Fibroblast of skin of abdomen (primary cell): ENCODE results near the gene GPR161.
A peak's percentile ranks its signal among the peaks of the same experiment; 100 is the strongest.
"Not testable (repeated sequence)": the region's sequence is repeated elsewhere in the genome, so short reads cannot be mapped to it uniquely, and the experiment has no call there.

Source experiments
- DNase-seq: peaks from one replicate; pipeline ENCODE4 v3.0.0-alpha.2; 2013

Gene GPR161

DNA sequence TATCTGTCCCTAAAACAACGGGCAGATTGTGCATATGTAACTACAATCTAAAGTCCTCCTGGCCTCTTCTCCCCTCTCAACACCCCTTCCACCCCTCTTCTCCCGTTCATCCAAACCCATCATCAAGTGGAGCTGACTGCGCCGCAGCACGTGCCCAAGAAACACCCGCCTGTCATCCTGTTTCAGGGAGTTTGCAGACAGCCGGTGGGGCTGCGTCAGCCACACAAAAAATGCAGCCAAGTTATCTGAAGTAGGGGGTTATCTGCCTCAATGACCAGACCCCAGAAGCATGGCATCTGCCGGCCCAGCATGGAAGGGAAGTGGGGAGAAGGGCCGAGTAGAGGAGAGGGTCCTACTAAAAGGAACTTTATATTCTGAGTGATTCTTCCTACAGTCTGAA is 49.0 kb downstream of the GPR161 start:
- DNase-seq = no peak

DNA sequence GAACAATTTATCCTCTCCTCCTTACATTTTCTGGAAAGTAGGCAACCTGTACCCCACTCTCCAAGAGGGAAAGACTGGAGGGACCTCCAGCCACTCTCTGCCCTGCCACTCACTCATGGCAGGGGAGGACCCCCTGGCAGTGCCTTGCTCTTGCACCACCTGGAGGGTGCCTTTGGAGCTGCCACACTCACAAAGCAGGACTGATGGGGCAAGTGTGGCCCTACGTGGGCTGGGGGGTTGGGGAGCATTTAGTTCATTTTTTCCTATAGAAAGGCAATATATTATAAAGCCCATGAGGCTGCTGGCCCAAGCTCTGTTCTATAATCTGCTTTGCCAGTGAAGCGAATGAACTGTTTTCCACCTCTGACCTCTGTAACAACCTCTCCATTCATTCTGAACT is 50.3 kb downstream of the GPR161 start:
- DNase-seq = no peak

DNA sequence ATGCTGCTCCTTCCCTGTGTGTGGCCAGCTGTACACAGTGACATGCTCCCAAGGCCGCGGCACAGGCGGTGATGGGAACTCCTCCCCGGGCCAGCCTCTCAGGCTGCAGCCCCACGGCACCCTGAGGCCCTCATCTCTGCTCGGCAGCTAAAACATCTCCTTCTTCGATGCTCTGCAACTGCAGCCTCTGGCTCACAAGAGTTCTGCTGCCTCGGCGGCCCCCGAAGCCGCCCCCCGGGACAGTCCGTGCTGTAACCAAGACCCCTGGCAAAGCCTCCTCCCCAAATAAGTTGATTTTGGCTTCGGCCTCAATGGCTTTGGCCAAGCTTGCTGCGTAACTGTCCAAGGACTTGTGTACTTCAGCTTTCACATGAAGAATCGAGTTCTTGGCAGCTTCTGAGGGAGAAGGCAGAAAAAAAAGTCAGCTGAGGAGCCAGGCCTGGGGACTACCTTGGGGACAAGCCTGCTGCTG is 51.3 kb downstream of the GPR161 start:
- no peak for DNase-seq

GRCh38 chr1:168084396-168085231 is 52.1 kb downstream of the GPR161 start:
- peak; percentile 42 for DNase-seq

DNA sequence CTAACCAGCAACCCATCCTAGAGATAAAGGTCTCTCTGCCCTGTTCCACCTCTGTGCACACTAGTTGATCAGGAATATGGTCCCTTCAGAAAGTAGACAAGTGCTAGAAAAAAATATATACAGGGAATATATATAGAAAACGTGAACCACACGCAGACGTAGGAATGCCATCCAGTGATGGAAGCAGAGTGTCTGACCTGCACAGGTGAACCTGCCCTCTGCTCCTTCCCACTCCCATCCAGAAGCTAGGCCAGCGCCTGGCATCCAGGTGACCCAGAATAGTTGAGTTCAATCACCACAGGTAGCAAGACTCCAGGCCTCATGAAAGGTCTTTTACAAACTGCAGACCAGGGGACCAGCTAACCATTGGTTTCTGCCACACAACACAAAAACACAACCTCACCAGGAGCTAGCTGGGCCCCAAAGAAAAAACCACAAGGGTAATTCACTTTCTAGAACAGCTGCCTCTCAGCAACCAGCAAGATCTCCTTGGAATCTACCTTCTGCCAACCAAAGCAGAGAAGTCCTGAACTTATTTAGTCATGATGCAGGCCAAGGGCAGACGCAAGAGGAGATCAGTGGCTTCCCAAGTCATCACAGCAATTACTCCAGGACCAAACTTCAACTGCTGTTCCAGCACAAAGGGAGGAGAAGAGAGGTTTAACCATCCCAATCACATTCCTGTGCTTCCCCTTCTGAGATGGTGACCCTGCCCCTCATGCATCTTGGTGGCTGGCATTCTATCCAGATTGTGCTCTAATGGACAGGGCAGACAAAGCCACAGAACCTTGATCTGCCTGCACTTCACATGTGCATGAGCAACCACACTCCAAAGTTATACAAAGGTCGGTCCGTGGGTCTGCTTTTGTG is 53.0 kb downstream of the GPR161 start:
- DNase-seq = no peak

GRCh38 chr1:168082008-168082876 is 54.5 kb downstream of the GPR161 start:
- peak; percentile 71 for DNase-seq

DNA sequence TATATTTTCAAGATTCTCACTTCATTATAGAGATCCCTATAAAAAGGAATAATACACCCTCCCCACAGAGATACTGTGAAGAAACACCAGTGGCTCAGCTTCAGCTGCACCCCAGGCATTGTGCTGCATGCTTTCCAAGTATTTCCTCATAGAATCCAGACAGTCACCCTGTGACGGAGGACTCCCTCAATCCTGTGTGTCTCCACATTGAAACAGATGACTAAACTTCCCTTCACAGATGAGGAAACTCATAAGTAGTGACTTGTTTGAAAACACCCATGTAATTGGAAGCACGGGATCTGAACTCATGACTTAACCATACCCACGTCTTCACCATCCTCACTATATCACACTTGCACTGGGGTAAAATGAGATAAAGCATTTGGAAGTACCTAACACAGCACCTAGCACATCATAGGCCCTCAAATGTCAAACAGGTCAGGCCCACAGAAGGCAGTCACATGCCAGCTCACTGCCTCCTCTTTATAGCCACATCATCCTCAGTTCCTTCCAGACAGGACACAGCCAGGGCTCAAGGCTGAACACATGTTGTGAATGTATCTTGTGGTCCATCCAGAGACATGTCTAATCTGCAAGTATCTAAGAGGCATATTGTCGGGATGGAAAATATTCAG is 55.2 kb downstream of the GPR161 start:
- peak; percentile 78 for DNase-seq

- peak; percentile 67 for DNase-seq
Observed at GRCh38 chr1:168079761-168080160, 57.0 kb downstream of the GPR161 start.

GRCh38 chr1:168069384-168069783 is 67.3 kb downstream of the GPR161 start:
- DNase-seq = no peak

GRCh38 chr1:168065506-168065905 is 71.2 kb downstream of the GPR161 start:
- no peak for DNase-seq

DNA sequence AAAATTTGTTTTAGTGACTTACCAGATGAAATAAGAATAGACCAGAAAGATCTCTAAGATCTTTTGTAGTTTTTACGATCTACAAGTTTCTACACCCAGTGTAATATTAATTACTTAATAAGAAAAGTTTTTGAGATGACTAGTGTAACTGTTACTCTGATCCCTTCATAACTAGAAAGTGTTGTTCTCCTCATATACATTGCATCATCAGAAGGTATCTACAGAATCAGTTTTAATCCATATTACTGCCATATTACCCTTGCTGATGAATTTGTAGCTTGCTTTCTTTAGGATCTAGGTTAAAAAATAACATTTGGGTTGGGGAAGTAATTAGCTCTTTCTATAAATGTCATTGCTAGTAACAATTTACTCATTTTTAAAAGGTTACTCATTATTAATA is 72.5 kb downstream of the GPR161 start:
- DNase-seq = no peak

DNA sequence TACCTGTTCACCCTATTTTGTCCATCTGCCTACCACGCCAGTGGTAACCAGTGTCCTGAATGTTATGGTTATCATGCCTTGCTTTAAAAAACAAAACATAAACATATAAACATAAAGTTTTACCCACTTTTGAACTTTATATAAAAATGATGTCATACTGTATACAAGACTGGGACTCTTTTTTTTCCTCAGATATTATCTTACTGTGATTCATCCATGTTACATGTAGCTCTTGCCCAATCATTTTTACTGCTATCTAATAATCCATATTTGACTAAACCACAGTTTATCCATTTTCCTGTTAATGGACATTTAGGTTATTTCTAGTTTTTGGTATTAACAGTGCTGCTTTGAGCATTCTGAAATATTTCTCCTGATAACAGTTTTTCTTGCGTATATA is 78.8 kb downstream of the GPR161 start:
- no peak for DNase-seq

DNA sequence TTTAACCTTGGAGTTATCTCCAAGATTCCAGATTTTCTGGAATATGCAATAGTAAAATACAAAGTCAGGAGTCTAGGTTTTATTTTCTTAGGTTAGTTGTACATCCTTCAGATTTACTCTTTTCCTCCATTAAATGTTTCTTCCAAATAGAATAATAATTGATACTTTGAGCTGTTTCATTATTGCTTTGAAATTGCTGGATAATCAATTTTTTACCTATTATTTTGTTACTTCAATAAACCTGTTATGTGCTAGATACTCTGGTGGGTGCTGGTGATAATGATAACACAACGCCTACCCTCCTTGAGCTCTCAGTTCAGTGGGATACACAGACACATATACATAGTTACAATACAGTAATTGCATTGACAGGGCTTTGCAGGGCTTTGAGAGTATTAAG is 79.4 kb downstream of the GPR161 start:
- DNase-seq = no peak

DNA sequence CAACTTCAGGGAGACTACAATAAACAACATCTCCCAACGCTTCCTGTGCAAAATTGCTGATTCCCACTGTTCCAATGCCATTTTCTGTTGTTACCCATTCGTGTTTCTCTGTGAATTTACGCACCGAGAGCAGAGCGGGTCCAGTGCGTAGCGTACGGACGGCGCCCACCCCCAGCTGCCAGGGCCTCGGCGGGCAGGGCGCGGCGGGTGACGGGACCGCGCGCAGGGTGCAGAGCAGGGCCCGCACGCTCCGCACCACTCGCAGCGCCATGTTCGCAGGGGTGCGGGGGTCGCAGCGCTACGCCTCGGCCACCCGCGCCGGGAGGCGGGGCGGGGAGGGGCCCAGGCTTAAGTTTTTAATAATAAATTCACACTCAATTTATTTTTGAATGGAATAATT is 80.6 kb downstream of the GPR161 start:
- DNase-seq = not testable (repeated sequence)

- DNase-seq = no peak
Observed at GRCh38 chr1:168054117-168054516, 82.6 kb downstream of the GPR161 start.

DNA sequence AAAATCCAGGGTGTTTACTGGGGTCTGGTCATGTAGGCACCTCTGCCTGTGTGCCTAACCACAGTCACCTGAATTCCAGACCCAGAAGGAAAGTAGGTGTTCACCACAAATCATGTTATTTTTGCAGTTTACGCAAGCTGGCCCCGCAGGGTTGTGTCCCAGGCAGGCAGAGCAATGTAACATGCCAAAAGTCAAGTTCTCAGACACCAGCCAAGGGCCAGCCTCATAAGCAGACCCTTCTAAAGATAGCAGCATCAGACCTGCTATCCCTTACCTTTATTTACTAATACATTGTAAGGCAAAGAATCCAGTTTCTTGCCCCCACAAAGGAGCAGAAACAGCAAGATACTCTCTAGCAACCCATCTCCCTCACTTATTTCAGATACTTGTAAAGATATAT is 83.0 kb downstream of the GPR161 start:
- no peak for DNase-seq

DNA sequence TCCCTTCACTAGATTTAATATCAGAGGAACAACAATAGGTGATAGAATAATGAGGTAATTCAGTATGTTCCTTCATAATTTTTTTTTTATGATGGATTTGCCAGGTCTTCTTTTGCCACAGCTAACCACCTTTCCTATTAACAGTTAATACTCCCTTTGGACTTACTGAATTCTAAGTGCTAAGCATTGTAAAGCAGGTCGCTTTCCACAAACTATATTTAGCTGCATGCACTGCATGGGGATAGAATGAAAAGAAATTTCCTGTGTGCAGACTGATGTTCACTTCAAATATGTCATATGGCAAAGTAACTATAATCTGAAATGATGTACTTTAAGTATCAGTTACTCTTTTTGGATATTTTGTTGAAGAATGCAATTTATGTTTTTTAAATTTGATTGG is 85.8 kb downstream of the GPR161 start:
- DNase-seq = no peak

GRCh38 chr1:168050307-168050706 is 86.4 kb downstream of the GPR161 start:
- DNase-seq = no peak

GRCh38 chr1:168045311-168045710 is 91.4 kb downstream of the GPR161 start:
- DNase-seq = no peak

- no peak for DNase-seq
Observed at GRCh38 chr1:168042362-168042761, 94.4 kb downstream of the GPR161 start.

DNA sequence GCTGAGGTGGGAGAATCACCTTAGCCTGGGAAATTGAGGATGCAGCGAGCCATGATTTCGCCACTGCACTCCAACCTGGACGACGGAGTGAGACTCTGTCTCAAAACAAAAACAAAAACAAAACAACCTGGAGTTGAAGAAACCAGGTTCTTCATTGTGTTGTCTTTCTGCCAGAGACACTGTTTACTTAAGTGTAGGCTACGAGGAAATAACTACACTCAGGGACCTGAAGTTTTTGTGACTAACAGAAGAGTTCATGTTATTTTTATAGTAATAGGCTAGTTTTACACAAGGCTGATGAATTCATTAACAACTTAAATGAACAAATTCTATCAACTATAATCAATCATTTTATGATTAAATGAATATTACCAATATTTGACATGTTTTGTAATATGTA is 101.4 kb downstream of the GPR161 start:
- no peak for DNase-seq

- DNase-seq = no peak
Observed at GRCh38 chr1:168032029-168032428, 104.7 kb downstream of the GPR161 start.
